ENCODE measurements around the gene CFAP299.
"Not testable (repeated sequence)": the region's sequence is repeated elsewhere in the genome, so short reads cannot be mapped to it uniquely, and the experiment has no call there.

Gene CFAP299

DNA sequence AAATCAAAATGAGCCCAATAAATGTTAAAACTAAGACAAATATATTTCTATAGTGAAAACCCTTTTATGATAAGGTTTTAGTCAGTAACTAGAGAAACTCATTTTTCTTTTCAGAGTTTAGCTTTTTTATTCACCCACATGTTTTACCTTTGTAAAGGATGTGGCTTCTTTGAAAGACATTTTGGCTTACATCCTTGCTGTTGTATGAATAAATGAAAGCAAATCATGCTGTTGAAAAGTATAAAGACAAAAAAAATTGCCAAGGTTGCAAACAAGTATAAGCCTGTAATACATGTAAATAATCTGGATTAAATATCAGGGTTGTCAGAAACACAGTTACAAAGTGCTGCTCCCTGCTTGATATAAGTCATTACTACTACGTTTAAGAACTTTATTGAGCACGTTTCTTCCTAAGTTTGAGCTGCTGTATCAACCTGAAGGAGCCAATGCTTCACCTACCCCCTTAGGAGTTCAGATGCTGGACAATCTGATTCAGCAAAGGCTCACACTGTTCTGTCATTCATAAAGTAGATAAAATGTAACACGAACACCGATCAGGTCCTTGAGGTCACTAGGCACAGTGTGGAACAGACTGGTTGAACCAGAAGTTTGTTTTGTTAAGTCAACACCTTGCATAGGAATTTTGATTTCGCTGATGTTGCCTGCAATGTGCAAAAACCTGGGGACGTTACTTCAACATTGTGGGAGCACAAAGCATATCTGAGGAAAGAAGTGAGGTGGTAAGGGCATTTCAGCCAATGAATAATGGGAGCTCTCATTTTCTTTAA lies 373.7 kb downstream of the CFAP299 start:
- H3K27ac Mint-ChIP-seq (ENCODE audit: low read depth): no peak overlapping the region
- H3K9me3 Mint-ChIP-seq: no peaks in the 10 kb centered on the region
- H3K4me3 Mint-ChIP-seq: no peak overlapping the region
- ATAC-seq (replicated peaks; ENCODE audit: extremely low read depth, poor library complexity, severe bottlenecking) (peak; percentile 36), DNase-seq (ENCODE audit: low spot score in 2 of 2) (no peak)
- H3K36me3 Mint-ChIP-seq (ENCODE audit: insufficient read depth): peaks cover 2% of the 10 kb centered on the region
- no peaks in the 10 kb centered on the region for H3K27me3 Mint-ChIP-seq
- H3K4me1 Mint-ChIP-seq: no peaks in the 10 kb centered on the region

- no peak overlapping the region for H3K4me3 Mint-ChIP-seq
- no peak for ATAC-seq (replicated peaks; ENCODE audit: extremely low read depth, poor library complexity, severe bottlenecking)
- H3K36me3 Mint-ChIP-seq (ENCODE audit: insufficient read depth): peaks cover 2% of the 10 kb centered on the region
- no peaks in the 10 kb centered on the region for H3K9me3 Mint-ChIP-seq
- no peaks in the 10 kb centered on the region for H3K27me3 Mint-ChIP-seq
- no peaks in the 10 kb centered on the region for H3K4me1 Mint-ChIP-seq
- no peak overlapping the region for H3K27ac Mint-ChIP-seq (ENCODE audit: low read depth)
- no peak for DNase-seq (ENCODE audit: low spot score in 2 of 2)
These were observed 375.4 kb downstream of the CFAP299 start for GRCh38 chr4:80710748-80711451.

- no peaks in the 10 kb centered on the region for H3K27me3 Mint-ChIP-seq
- H3K4me1 Mint-ChIP-seq: no peaks in the 10 kb centered on the region
- no peaks in the 10 kb centered on the region for H3K9me3 Mint-ChIP-seq
- DNase-seq (ENCODE audit: low spot score in 2 of 2) (no peak), ATAC-seq (replicated peaks; ENCODE audit: extremely low read depth, poor library complexity, severe bottlenecking) (no peak)
- no peak overlapping the region for H3K4me3 Mint-ChIP-seq
- peaks cover 2% of the 10 kb centered on the region for H3K36me3 Mint-ChIP-seq (ENCODE audit: insufficient read depth)
- H3K27ac Mint-ChIP-seq (ENCODE audit: low read depth): no peak overlapping the region
These were observed 376.4 kb downstream of the CFAP299 start for GRCh38 chr4:80711956-80712355.

DNA sequence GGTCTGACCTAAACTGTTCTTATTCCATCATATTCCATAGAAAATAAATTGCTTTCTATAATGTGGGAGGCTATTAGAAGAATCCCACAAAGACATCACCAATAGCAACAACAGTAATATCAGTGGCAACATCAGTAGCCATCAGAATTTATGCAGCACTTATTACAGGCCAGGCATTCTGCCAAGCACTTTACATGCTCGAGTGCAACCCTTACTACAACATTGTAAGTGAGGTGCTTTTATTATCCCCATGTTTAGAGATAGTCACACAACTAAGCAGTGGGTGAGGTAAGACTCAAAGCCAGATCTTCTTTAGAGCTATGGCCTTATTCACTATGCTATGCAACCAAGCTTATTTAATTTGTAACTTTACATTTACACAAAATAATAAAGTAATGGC lies 377.9 kb downstream of the CFAP299 start:
- H3K4me1 Mint-ChIP-seq: no peaks in the 10 kb centered on the region
- DNase-seq (ENCODE audit: low spot score in 2 of 2) (no peak), ATAC-seq (replicated peaks; ENCODE audit: extremely low read depth, poor library complexity, severe bottlenecking) (no peak)
- peaks cover 2% of the 10 kb centered on the region for H3K36me3 Mint-ChIP-seq (ENCODE audit: insufficient read depth)
- no peak overlapping the region for H3K27ac Mint-ChIP-seq (ENCODE audit: low read depth)
- peaks cover 4% of the 10 kb centered on the region for H3K9me3 Mint-ChIP-seq
- H3K27me3 Mint-ChIP-seq: no peaks in the 10 kb centered on the region
- no peak overlapping the region for H3K4me3 Mint-ChIP-seq

DNA sequence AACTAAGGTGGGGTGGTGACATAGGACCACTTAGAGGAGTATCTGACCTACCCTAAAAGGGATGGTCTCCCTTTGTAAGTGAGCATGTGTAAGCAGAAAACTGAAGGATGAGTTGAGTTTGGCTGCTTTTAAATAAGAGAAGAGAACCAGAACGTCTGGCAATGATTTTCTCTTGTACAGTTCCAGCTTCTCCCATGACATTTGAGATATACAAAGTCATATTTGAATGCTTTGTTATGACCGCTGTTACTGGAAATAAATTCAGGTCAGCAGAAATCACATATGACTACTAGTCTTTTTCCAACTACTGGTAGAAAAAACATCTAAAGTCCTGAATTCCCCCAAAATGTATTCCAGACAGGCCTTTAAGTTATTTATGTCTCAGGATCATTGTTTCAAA lies 381.7 kb downstream of the CFAP299 start:
- Mint-ChIP-seq H3K36me3 (ENCODE audit: insufficient read depth) (no peaks in the 10 kb centered on the region), H3K27ac (ENCODE audit: low read depth) (no peak overlapping the region), H3K4me1 (no peaks in the 10 kb centered on the region), H3K4me3 (no peak overlapping the region), H3K9me3 (peaks cover 12% of the 10 kb centered on the region), H3K27me3 (no peaks in the 10 kb centered on the region)
- ATAC-seq (replicated peaks; ENCODE audit: extremely low read depth, poor library complexity, severe bottlenecking) (no peak), DNase-seq (ENCODE audit: low spot score in 2 of 2) (no peak)

GRCh38 chr4:80726471-80726870 lies 390.9 kb downstream of the CFAP299 start:
- DNase-seq (ENCODE audit: low spot score in 2 of 2) (no peak), ATAC-seq (replicated peaks; ENCODE audit: extremely low read depth, poor library complexity, severe bottlenecking) (no peak)
- no peaks in the 10 kb centered on the region for H3K9me3 Mint-ChIP-seq
- no peaks in the 10 kb centered on the region for H3K4me1 Mint-ChIP-seq
- no peaks in the 10 kb centered on the region for H3K27me3 Mint-ChIP-seq
- H3K36me3 Mint-ChIP-seq (ENCODE audit: insufficient read depth): no peaks in the 10 kb centered on the region
- no peak overlapping the region for H3K4me3 Mint-ChIP-seq
- H3K27ac Mint-ChIP-seq (ENCODE audit: low read depth): no peak overlapping the region

DNA sequence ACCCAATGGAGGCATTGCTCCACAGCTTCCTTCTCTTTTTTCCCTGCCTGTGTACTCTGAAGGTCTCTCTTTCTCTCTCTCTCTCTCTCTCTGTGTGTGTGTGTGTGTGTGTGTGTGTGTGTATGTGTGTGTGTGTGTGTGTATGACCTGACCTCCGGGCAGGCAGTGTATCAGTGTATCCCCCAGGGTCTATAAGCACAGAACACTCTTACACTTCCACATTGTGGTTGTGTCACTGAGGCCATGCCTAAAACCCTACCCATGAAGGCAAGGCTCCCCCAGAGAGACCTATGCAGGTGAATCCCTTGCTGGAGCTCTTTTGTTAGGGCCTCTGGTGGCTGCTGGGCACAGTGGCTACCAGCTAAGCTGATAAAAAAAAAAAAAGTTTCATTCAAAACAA lies 394.6 kb downstream of the CFAP299 start:
- H3K4me3 Mint-ChIP-seq: no peak overlapping the region
- H3K27me3 Mint-ChIP-seq: peaks cover 2% of the 10 kb centered on the region
- ATAC-seq (replicated peaks; ENCODE audit: extremely low read depth, poor library complexity, severe bottlenecking) (no peak), DNase-seq (ENCODE audit: low spot score in 2 of 2) (no peak)
- H3K9me3 Mint-ChIP-seq: no peaks in the 10 kb centered on the region
- H3K36me3 Mint-ChIP-seq (ENCODE audit: insufficient read depth): no peaks in the 10 kb centered on the region
- no peaks in the 10 kb centered on the region for H3K4me1 Mint-ChIP-seq
- no peak overlapping the region for H3K27ac Mint-ChIP-seq (ENCODE audit: low read depth)

- Mint-ChIP-seq H3K9me3 (no peaks in the 10 kb centered on the region), H3K36me3 (ENCODE audit: insufficient read depth) (no peaks in the 10 kb centered on the region), H3K27ac (ENCODE audit: low read depth) (no peak overlapping the region), H3K4me1 (no peaks in the 10 kb centered on the region), H3K27me3 (peaks cover 9% of the 10 kb centered on the region), H3K4me3 (no peak overlapping the region)
- DNase-seq (ENCODE audit: low spot score in 2 of 2) (no peak), ATAC-seq (replicated peaks; ENCODE audit: extremely low read depth, poor library complexity, severe bottlenecking) (no peak)
These were observed 395.9 kb downstream of the CFAP299 start for GRCh38 chr4:80731436-80731835.

DNA sequence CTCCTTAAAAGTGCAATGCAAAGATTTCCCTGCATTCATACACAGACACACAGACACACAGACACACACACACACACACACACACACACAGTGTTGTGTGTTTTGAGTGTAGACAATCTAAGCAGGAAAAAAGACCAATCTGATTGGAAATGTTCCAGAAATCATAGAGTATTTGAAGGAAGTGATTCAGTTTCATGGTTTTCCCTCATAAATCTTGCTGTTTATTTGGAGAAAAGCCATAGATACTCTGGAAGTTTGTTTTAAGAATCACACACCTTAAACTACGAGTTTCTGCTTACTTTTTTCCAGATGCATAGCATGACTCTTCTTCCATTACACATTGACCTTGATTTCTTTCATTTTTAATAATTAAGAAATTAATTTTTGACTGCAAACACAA lies 396.5 kb downstream of the CFAP299 start:
- Mint-ChIP-seq H3K27ac (ENCODE audit: low read depth) (no peak overlapping the region), H3K4me3 (no peak overlapping the region), H3K36me3 (ENCODE audit: insufficient read depth) (no peaks in the 10 kb centered on the region), H3K4me1 (no peaks in the 10 kb centered on the region), H3K9me3 (no peaks in the 10 kb centered on the region), H3K27me3 (peaks cover 9% of the 10 kb centered on the region)
- ATAC-seq (replicated peaks; ENCODE audit: extremely low read depth, poor library complexity, severe bottlenecking) (no peak), DNase-seq (ENCODE audit: low spot score in 2 of 2) (no peak)

- Mint-ChIP-seq H3K4me1 (no peaks in the 10 kb centered on the region), H3K9me3 (peaks cover 21% of the 10 kb centered on the region), H3K4me3 (no peak overlapping the region), H3K27ac (ENCODE audit: low read depth) (no peak overlapping the region), H3K27me3 (peaks cover 40% of the 10 kb centered on the region), H3K36me3 (ENCODE audit: insufficient read depth) (no peaks in the 10 kb centered on the region)
- no peak for ATAC-seq (replicated peaks; ENCODE audit: extremely low read depth, poor library complexity, severe bottlenecking)
- DNase-seq (ENCODE audit: low spot score in 2 of 2): no peak
These were observed 404.8 kb downstream of the CFAP299 start for GRCh38 chr4:80740375-80740774.

DNA sequence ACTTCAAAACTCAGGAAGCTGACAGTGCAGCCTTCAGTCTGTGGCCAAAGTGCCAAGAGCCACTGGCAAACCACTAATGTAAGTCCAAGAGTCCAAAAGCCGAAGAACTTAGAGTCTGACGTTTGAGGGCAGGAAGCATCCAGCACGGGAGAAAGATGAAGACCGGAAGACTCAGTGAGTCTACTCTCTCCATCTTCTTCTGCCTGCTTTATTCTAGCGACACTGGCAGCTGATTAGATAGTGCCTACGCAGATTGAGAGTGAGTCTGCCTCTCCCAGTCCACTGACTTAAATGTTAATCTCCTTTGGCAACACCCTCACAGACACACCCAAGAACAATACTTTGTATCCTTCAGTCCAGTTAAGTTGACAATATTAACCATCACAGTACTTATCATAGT lies 414.0 kb downstream of the CFAP299 start:
- H3K27ac Mint-ChIP-seq (ENCODE audit: low read depth); H3K4me3 Mint-ChIP-seq; H3K27me3 Mint-ChIP-seq; H3K9me3 Mint-ChIP-seq; H3K36me3 Mint-ChIP-seq (ENCODE audit: insufficient read depth); H3K4me1 Mint-ChIP-seq; ATAC-seq (replicated peaks; ENCODE audit: extremely low read depth, poor library complexity, severe bottlenecking); DNase-seq (ENCODE audit: low spot score in 2 of 2): not testable (repeated sequence)

DNA sequence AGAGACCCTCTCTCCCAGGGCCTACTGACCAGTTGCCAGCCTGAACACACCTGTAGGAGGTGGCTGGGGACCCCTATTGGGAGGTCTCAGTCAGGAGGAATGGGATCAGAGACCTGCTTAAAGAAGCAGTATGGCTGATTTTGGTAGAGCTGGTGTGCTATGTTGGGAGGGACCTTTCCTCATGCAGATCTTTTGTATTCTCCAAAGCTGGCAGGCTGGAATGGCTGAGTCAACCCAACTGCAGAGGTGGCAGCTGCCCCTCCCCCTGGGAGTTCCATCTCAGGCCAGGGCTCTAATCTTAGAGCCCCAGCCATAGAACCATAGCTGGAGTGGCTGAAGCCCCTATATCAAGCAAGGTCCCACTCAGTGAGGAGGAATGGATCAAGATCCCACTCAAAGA lies 415.7 kb downstream of the CFAP299 start:
- H3K9me3 Mint-ChIP-seq: no peaks in the 10 kb centered on the region
- ATAC-seq (replicated peaks; ENCODE audit: extremely low read depth, poor library complexity, severe bottlenecking) (no peak), DNase-seq (ENCODE audit: low spot score in 2 of 2) (no peak)
- no peak overlapping the region for H3K4me3 Mint-ChIP-seq
- H3K4me1 Mint-ChIP-seq: no peaks in the 10 kb centered on the region
- H3K27ac Mint-ChIP-seq (ENCODE audit: low read depth): no peak overlapping the region
- H3K27me3 Mint-ChIP-seq: no peaks in the 10 kb centered on the region
- H3K36me3 Mint-ChIP-seq (ENCODE audit: insufficient read depth): no peaks in the 10 kb centered on the region

DNA sequence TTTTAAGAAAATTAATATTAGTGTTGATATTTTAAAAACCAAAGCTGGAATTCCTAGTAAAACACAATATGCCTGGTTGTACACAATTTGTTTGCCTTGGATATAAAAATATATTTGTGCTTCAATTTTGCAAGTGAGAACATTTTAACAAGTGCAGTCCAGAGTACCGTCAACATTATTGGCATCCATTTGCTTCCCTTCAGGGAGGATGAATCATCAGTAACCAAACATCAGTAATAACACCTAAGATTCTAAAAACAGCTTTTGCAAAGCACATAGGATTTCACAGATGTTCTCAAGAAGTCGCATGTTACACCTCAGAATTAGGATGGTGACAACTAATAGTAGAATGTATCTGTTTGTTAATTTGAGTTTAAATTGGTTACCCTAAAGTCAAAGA lies 432.4 kb downstream of the CFAP299 start:
- Mint-ChIP-seq H3K27ac (ENCODE audit: low read depth) (no peak overlapping the region), H3K4me1 (no peaks in the 10 kb centered on the region), H3K27me3 (no peaks in the 10 kb centered on the region), H3K4me3 (no peak overlapping the region), H3K9me3 (no peaks in the 10 kb centered on the region), H3K36me3 (ENCODE audit: insufficient read depth) (no peaks in the 10 kb centered on the region)
- ATAC-seq (replicated peaks; ENCODE audit: extremely low read depth, poor library complexity, severe bottlenecking): no peak
- DNase-seq (ENCODE audit: low spot score in 2 of 2): no peak

Measured in central memory CD8-positive, alpha-beta T cell (primary cell).